Neutrophil (primary cell): ENCODE measurements around the gene ST8SIA5.

Source experiments
- H3K27ac ChIP-seq: fragments of 200-600 bp; sonication (generic); 2 replicates; pipeline ENCODE4 v1.5.1; 2016; ENCODE audit warnings: mild to moderate bottlenecking, moderate library complexity
- H3K27me3 ChIP-seq: fragments of 200-600 bp; sonication (generic); 2 replicates; pipeline ENCODE4 v1.6.0; 2016; ENCODE audit warnings: mild to moderate bottlenecking
- H3K36me3 ChIP-seq: fragments of 200-600 bp; sonication (generic); 2 replicates; pipeline ENCODE4 v1.5.1; 2017
- H3K4me1 ChIP-seq, 2 experiments: fragments of 200-600 bp in 1 of 2; sonication (generic) in 1 of 2; 1 replicate in 1 of 2; 2 replicates in 1 of 2; pipeline versions ENCODE4 v1.5.1 to v1.6.1; 2013 to 2016; ENCODE audit warnings: low read depth in 1 of 2, low read length in 1 of 2, mild to moderate bottlenecking in 1 of 2, moderate library complexity in 1 of 2; ENCODE audit not compliant: control insufficient read depth in 1 of 2, insufficient read depth in 1 of 2
- H3K4me3 ChIP-seq, 2 experiments: fragments of 200-600 bp in 1 of 2; sonication (generic) in 1 of 2; 1 replicate in 1 of 2; 2 replicates in 1 of 2; pipeline ENCODE4 v1.5.1; 2013 to 2016; ENCODE audit warnings: low read depth in 1 of 2, low read length in 1 of 2, mild to moderate bottlenecking in 1 of 2, moderate library complexity in 1 of 2
- H3K9me3 ChIP-seq: fragments of 200-600 bp; sonication (generic); 2 replicates; pipeline ENCODE4 v1.5.1; 2016
- TF ChIP-seq, protein P1 (sequence below): fragments of 200-600 bp; sonication (generic); IDR thresholded peaks from 2 replicates; pipeline ENCODE4 v1.5.1; 2016; ENCODE audit warnings: antibody characterized with exemption

Gene ST8SIA5

GRCh38 chr18:46621871-46622270 lies 135.0 kb downstream of the ST8SIA5 start:
- Histone ChIP-seq H3K4me1 (peaks cover 5 to 6% of the 10 kb centered on the region in 2 experiments), H3K27ac (no peak overlapping the region), H3K36me3 (no peaks in the 10 kb centered on the region), H3K9me3 (no peaks in the 10 kb centered on the region), H3K4me3 (no peak overlapping the region), H3K27me3 (no peaks in the 10 kb centered on the region)
- TF ChIP-seq, protein P1, sequence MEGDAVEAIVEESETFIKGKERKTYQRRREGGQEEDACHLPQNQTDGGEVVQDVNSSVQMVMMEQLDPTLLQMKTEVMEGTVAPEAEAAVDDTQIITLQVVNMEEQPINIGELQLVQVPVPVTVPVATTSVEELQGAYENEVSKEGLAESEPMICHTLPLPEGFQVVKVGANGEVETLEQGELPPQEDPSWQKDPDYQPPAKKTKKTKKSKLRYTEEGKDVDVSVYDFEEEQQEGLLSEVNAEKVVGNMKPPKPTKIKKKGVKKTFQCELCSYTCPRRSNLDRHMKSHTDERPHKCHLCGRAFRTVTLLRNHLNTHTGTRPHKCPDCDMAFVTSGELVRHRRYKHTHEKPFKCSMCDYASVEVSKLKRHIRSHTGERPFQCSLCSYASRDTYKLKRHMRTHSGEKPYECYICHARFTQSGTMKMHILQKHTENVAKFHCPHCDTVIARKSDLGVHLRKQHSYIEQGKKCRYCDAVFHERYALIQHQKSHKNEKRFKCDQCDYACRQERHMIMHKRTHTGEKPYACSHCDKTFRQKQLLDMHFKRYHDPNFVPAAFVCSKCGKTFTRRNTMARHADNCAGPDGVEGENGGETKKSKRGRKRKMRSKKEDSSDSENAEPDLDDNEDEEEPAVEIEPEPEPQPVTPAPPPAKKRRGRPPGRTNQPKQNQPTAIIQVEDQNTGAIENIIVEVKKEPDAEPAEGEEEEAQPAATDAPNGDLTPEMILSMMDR: no peak

- Histone ChIP-seq H3K9me3 (no peaks in the 10 kb centered on the region), H3K27ac (no peak overlapping the region), H3K4me3 (no peak overlapping the region), H3K27me3 (no peaks in the 10 kb centered on the region), H3K36me3 (no peaks in the 10 kb centered on the region), H3K4me1 (peaks cover 5 to 6% of the 10 kb centered on the region in 2 experiments)
- TF ChIP-seq, protein P1: no peak
Observed at GRCh38 chr18:46621111-46621766, 135.6 kb downstream of the ST8SIA5 start.

DNA sequence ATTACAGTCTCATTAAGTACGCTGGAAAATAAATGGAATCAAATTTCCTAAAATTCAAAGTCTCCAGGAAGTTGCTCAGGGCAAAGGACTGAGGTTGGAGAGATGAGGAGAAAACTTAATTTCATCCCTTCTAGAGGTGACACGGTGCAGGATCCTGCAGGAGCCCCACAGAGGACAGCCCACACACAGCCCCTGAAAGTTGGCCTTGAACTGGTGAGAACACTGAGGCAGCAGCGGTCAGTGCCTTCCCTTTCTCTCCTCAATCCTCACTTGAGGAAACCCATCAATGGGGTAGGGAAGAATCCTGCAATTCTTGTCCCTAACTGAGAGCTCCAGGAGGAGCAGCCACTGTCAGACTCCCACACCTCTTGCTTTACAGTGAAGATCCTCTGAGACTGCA lies 137.3 kb downstream of the ST8SIA5 start:
- H3K4me1 ChIP-seq: peaks cover 5 to 6% of the 10 kb centered on the region in 2 experiments
- no peak overlapping the region for H3K27ac ChIP-seq
- H3K27me3 ChIP-seq: peaks cover 4% of the 10 kb centered on the region
- no peaks in the 10 kb centered on the region for H3K9me3 ChIP-seq
- H3K4me3 ChIP-seq: no peak overlapping the region
- TF ChIP-seq, protein P1: no peak
- H3K36me3 ChIP-seq: no peaks in the 10 kb centered on the region
